PC-3 (cell line): ENCODE data around the gene CHMP6. TPM values are rescaled to one million over a fixed set of nuclear protein-coding genes. Genes with fewer than 3 reads are reported as not detected.

Source experiments
- ATAC-seq: fragments of 200-7000 bp; cut with Tn5 transposase; 2 replicates; pipeline ENCODE4 v1.9.1; 2020; ENCODE audit warnings: mild to moderate bottlenecking, moderate library complexity
- BruUV-seq: library from RNA; stranded (reverse); fragments of 400-500 nt; replicated peaks from 2 replicates; lab custom pipeline; 2021; lab: Mats Ljungman, UMichigan
- CTCF ChIA-PET: fragments of 300-600 bp; sonication (Branson Sonifier 250); formaldehyde crosslinking; loops from one replicate; lab custom pipeline; 2022; ENCODE audit warnings: antibody characterized with exemption; lab: Charles Lee
- POLR2A ChIA-PET: fragments of 300-600 bp; sonication (Branson Sonifier 250); formaldehyde crosslinking; loops from one replicate; lab custom pipeline; 2022; ENCODE audit warnings: antibody characterized with exemption; ENCODE audit not compliant: unreplicated experiment; lab: Charles Lee
- DNase-seq: peaks from one replicate; pipeline ENCODE4 v3.0.0-alpha.2; 2015
- H2AFZ ChIP-seq: fragments of 300-600 bp; sonication (generic); 2 replicates; pipeline ENCODE4 v1.6.0; 2016; ENCODE audit warnings: antibody characterized with exemption, low read length
- H3F3A ChIP-seq: fragments of 300-600 bp; sonication (generic); one replicate; pipeline ENCODE4 v1.6.0; 2017; ENCODE audit warnings: antibody characterized with exemption, low read length, control low read depth, mild to moderate bottlenecking; ENCODE audit not compliant: unreplicated experiment
- H3K27ac ChIP-seq: fragments of 300-600 bp; sonication (generic); 2 replicates; pipeline ENCODE4 v1.5.1; 2016; ENCODE audit warnings: mild to moderate bottlenecking, low read length
- H3K27me3 ChIP-seq: fragments of 300-600 bp; sonication (generic); 2 replicates; pipeline ENCODE4 v1.6.1; 2016; ENCODE audit warnings: low read length, mixed read lengths
- H3K36me3 ChIP-seq: fragments of 300-600 bp; sonication (generic); 2 replicates; pipeline ENCODE4 v1.6.1; 2016; ENCODE audit warnings: low read depth, mixed run types, low read length, mixed read lengths
- H3K4me1 ChIP-seq: fragments of 300-600 bp; sonication (generic); 2 replicates; pipeline ENCODE4 v1.5.1; 2016; ENCODE audit warnings: low read length; ENCODE audit not compliant: insufficient read depth
- H3K4me2 ChIP-seq: fragments of 300-600 bp; sonication (generic); 2 replicates; pipeline ENCODE4 v1.6.0; 2016; ENCODE audit warnings: low read length
- H3K4me3 ChIP-seq: fragments of 300-600 bp; sonication (generic); 2 replicates; pipeline ENCODE4 v1.5.1; 2016; ENCODE audit warnings: mild to moderate bottlenecking, low read length, mixed read lengths
- H3K79me2 ChIP-seq: fragments of 300-600 bp; sonication (generic); 2 replicates; pipeline ENCODE4 v1.6.1; 2017; ENCODE audit warnings: low read length, mixed read lengths
- H3K9ac ChIP-seq: fragments of 300-600 bp; sonication (generic); 2 replicates; pipeline ENCODE4 v1.6.0; 2016; ENCODE audit warnings: mild to moderate bottlenecking, low read length
- H3K9me2 ChIP-seq: fragments of 300-600 bp; sonication (generic); replicated peaks from 2 replicates; pipeline ENCODE4 v1.6.1; 2016; ENCODE audit warnings: mixed run types, low read length, mixed read lengths
- H3K9me3 ChIP-seq: fragments of 300-600 bp; sonication (generic); 2 replicates; pipeline ENCODE4 v1.6.1; 2016; ENCODE audit warnings: low read length, mixed read lengths
- H4K20me1 ChIP-seq: fragments of 300-600 bp; sonication (generic); 2 replicates; pipeline ENCODE4 v1.6.1; 2016; ENCODE audit warnings: low read length, mixed read lengths
- CTCF ChIP-seq: fragments of 300-600 bp; sonication (generic); conservative IDR thresholded peaks from 2 replicates; pipeline ENCODE4 v1.5.1; 2017; ENCODE audit warnings: antibody characterized with exemption, low read depth, mild to moderate bottlenecking, low read length
- EZH2 ChIP-seq: fragments of 300-600 bp; sonication (generic); IDR thresholded peaks from one replicate; pipeline ENCODE4 v1.6.1; 2017; ENCODE audit warnings: antibody characterized with exemption, mild to moderate bottlenecking, low read length; ENCODE audit not compliant: unreplicated experiment
- EZH2phosphoT487 ChIP-seq: fragments of 300-600 bp; sonication (generic); IDR thresholded peaks from 2 replicates; pipeline ENCODE4 v1.6.1; 2018; ENCODE audit warnings: mild to moderate bottlenecking, antibody characterized with exemption, low read length, borderline replicate concordance
- intact Hi-C: fragments of 100-400 bp; cut with micrococcal nuclease; formaldehyde crosslinking; loops from 2 replicates; pipeline ENCODE4 v1.9.0; 2023
- total RNA-seq: library from RNA; depleted of rRNA; stranded (reverse); fragments of >200 nt; gene quantifications from 2 replicates; pipeline ENCODE4 v1.2.3, GENCODE V29; 2014

Gene CHMP6
- total RNA-seq, 1 experiment from 2014 or later: 26.1 TPM

GRCh38 chr17:80980397-80981061 is 11.1 kb upstream of the CHMP6 start:
- BruUV-seq: no TSS peak
- Histone ChIP-seq H2AFZ (no peak overlapping the region), H3K4me1 (no peaks in the 10 kb centered on the region), H4K20me1 (no peaks in the 10 kb centered on the region), H3K36me3 (no peaks in the 10 kb centered on the region), H3K79me2 (no peaks in the 10 kb centered on the region), H3K9me3 (no peaks in the 10 kb centered on the region), H3K27me3 (no peaks in the 10 kb centered on the region), H3K9ac (no peak overlapping the region), H3K9me2 (no peaks in the 10 kb centered on the region), H3K27ac (no peak overlapping the region), H3F3A (no peaks in the 10 kb centered on the region), H3K4me3 (no peak overlapping the region), H3K4me2 (no peak overlapping the region)
- ChIA-PET CTCF (no interaction called here), POLR2A (no interaction called here)
- TF ChIP-seq EZH2 (no peak), CTCF (no peak), EZH2phosphoT487 (no peak)
- ATAC-seq: peak; percentile 59
- DNase-seq: peak; percentile 58
- intact Hi-C loops: no loop called here

GRCh38 chr17:80981062-80981902 is 10.4 kb upstream of the CHMP6 start:
- Histone ChIP-seq H2AFZ (no peak overlapping the region), H3K36me3 (no peaks in the 10 kb centered on the region), H3K9me2 (no peaks in the 10 kb centered on the region), H3K79me2 (no peaks in the 10 kb centered on the region), H3F3A (no peaks in the 10 kb centered on the region), H3K9me3 (no peaks in the 10 kb centered on the region), H3K27ac (no peak overlapping the region), H3K4me1 (no peaks in the 10 kb centered on the region), H3K4me3 (no peak overlapping the region), H3K4me2 (no peak overlapping the region), H3K9ac (no peak overlapping the region), H4K20me1 (no peaks in the 10 kb centered on the region), H3K27me3 (no peaks in the 10 kb centered on the region)
- no peak for TF ChIP-seq EZH2phosphoT487
- TF ChIP-seq EZH2: no peak
- TF ChIP-seq CTCF: peak; percentile 84
- CTCF ChIA-PET: no interaction called here
- ATAC-seq (peak; percentile 36), DNase-seq (peak; percentile 25)
- intact Hi-C loops: no loop called here
- POLR2A ChIA-PET: no interaction called here
- BruUV-seq: no TSS peak
